Measurements from ENCODE around the gene CDCP1. TPM values are rescaled to one million over a fixed set of nuclear protein-coding genes. Genes with fewer than 3 reads are reported as not detected.

The CDCP1 gene
- total RNA-seq, 4 donors from 2014 or later, result 2.5 to 4.9 (median 4.2) TPM

GRCh38 chr3:45098310-45098709 lies 47.9 kb downstream of the CDCP1 start:
- ATAC-seq, result no peak
- no peak overlapping the region for H3K4me3 ChIP-seq
- H3K9me3 ChIP-seq, result no peaks in the 10 kb centered on the region
- H3K36me3 ChIP-seq, result no peaks in the 10 kb centered on the region
- H3K4me1 ChIP-seq, result no peaks in the 10 kb centered on the region
- no peaks in the 10 kb centered on the region for H3K27me3 ChIP-seq
- H3K27ac ChIP-seq, result no peak overlapping the region
- 83 to 88% methylated on average over 5 of the region's 5 CpGs for WGBS, 2 donors (ENCODE audit: low coverage in 1 of 2)
- TF ChIP-seq POLR2A (IDR thresholded peaks at IDR 0.05), result no peak
- no peak for TF ChIP-seq POLR2AphosphoS5 (IDR thresholded peaks at IDR 0.05)
- TF ChIP-seq EP300 (IDR thresholded peaks at IDR 0.05), result no peak
- TF ChIP-seq CTCF (IDR thresholded peaks at IDR 0.05), result no peak

DNA sequence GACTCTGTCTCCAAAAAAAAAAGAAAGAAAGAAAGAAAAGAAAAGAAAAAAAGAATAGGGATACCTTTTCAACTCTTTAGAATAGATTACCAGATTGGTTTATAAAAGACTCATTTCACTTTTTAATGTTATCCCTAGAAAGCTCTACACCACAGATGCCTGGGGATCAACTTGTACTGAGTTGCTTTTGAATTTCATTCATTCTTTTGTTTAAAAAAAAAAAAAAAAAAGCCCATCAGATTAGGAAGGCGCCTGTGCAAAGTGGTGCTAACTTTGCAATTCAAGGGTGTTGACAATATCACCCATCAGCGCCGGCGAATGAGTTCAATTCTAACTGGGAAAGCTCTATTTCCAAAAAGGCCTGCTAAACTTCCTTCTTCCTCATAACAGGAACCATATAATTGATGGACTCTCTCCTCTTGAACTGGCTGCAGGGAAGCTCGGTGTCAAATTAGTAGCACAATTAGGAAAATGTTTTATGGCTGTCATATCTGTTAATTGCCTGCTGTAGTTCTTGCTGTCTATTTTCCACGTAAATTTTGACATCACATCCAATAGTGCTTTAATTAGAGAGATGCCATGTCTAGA lies 48.8 kb downstream of the CDCP1 start:
- TF ChIP-seq POLR2AphosphoS5 (IDR thresholded peaks at IDR 0.05) (no peak), CTCF (IDR thresholded peaks at IDR 0.05) (no peak), EP300 (IDR thresholded peaks at IDR 0.05) (no peak), POLR2A (IDR thresholded peaks at IDR 0.05) (no peak)
- no peaks in the 10 kb centered on the region for H3K27me3 ChIP-seq
- no peaks in the 10 kb centered on the region for H3K4me1 ChIP-seq
- no peaks in the 10 kb centered on the region for H3K9me3 ChIP-seq
- no peak overlapping the region for H3K4me3 ChIP-seq
- H3K27ac ChIP-seq, result no peak overlapping the region
- H3K36me3 ChIP-seq, result no peaks in the 10 kb centered on the region
- WGBS, 2 donors (ENCODE audit: low coverage in 1 of 2), result 64 to 71% methylated on average over 6 of the region's 6 CpGs
- ATAC-seq, result no peak

GRCh38 chr3:45095916-45096526 lies 50.2 kb downstream of the CDCP1 start:
- Histone ChIP-seq H3K27me3 (no peaks in the 10 kb centered on the region), H3K4me1 (no peaks in the 10 kb centered on the region), H3K36me3 (no peaks in the 10 kb centered on the region), H3K9me3 (no peaks in the 10 kb centered on the region), H3K27ac (no peak overlapping the region), H3K4me3 (no peak overlapping the region)
- TF ChIP-seq POLR2A (IDR thresholded peaks at IDR 0.05), result no peak
- TF ChIP-seq POLR2AphosphoS5 (IDR thresholded peaks at IDR 0.05), result no peak
- TF ChIP-seq EP300 (IDR thresholded peaks at IDR 0.05), result no peak
- TF ChIP-seq CTCF (IDR thresholded peaks at IDR 0.05), result no peak
- WGBS, 2 donors (ENCODE audit: low coverage in 1 of 2), result 68 to 89% methylated on average over 5 to 7 of the region's 7 CpGs
- no peak for ATAC-seq

- Histone ChIP-seq H3K27me3 (no peaks in the 10 kb centered on the region), H3K4me1 (peaks cover 0 to 5% (median 0%) of the 10 kb centered on the region in 3 donors), H3K9me3 (no peaks in the 10 kb centered on the region), H3K27ac (peak overlapping the region in 1 of 4 donors; percentile 71), H3K4me3 (no peak overlapping the region), H3K36me3 (no peaks in the 10 kb centered on the region)
- WGBS, 2 donors (ENCODE audit: low coverage in 1 of 2), result 67 to 80% methylated on average over 2 to 4 of the region's 8 CpGs
- ATAC-seq, result no peak
- TF ChIP-seq POLR2A (IDR thresholded peaks at IDR 0.05) (no peak), EP300 (IDR thresholded peaks at IDR 0.05) (no peak), POLR2AphosphoS5 (IDR thresholded peaks at IDR 0.05) (no peak), CTCF (IDR thresholded peaks at IDR 0.05) (no peak)
These were observed 53.0 kb downstream of the CDCP1 start for GRCh38 chr3:45093176-45093575.

Data from gastroesophageal sphincter (tissue), 4 donors.